ENCODE data around the gene COL11A2. TPM values are rescaled to one million over a fixed set of nuclear protein-coding genes. Genes with fewer than 3 reads are reported as not detected.

Gene COL11A2
- polyA plus RNA-seq, 1 of the 3 experiments (the other 2 are of a cell fraction), result 0.99 TPM

- TF ChIP-seq MAX (IDR thresholded peaks at IDR 0.05; ENCODE audit: low read depth), result no peak
- no peak for TF ChIP-seq TAF1 (IDR thresholded peaks at IDR 0.05; ENCODE audit: borderline replicate concordance, low read depth, low read length)
- no peak for TF ChIP-seq CHD2 (IDR thresholded peaks at IDR 0.05; ENCODE audit: low read length, partially characterized antibody)
These were observed 77.9 kb downstream of the COL11A2 start (continued) for GRCh38 chr6:33114406-33114805.

GRCh38 chr6:33113755-33114154, 78.5 kb downstream of the COL11A2 start:
- Histone ChIP-seq H3K9me3 (no peaks in the 10 kb centered on the region), H3K4me3 (ENCODE audit: low read depth in 2 of 2, low read length in 1 of 2) (no peak overlapping the region), H3K27me3 (ENCODE audit: insufficient read depth) (peaks cover 43% of the 10 kb centered on the region; the same call in 1 of the 2 replicates), H3K4me1 (ENCODE audit: control insufficient read depth in 1 of 2, insufficient read depth in 2 of 2, low read depth in 1 of 2, low read length in 1 of 2) (no peaks in the 10 kb centered on the region; a peak in 1 of 4 replicates), H3K9ac (no peak overlapping the region), H3F3A (replicated peaks; ENCODE audit: insufficient read depth) (no peaks in the 10 kb centered on the region), H4K20me1 (ENCODE audit: insufficient read depth) (no peaks in the 10 kb centered on the region), H3K27ac (ENCODE audit: low read depth in 2 of 2, low read length in 1 of 2) (no peak overlapping the region), H3K36me3 (replicated peaks in 1 of 2; ENCODE audit: control insufficient read depth in 1 of 2, insufficient read depth in 2 of 2, low read length in 1 of 2) (no peaks in the 10 kb centered on the region), H3K79me2 (ENCODE audit: insufficient read depth) (no peaks in the 10 kb centered on the region), H3K9me2 (no peaks in the 10 kb centered on the region), H3K4me2 (no peak overlapping the region), H2AFZ (ENCODE audit: low read depth) (no peak overlapping the region)
- TF ChIP-seq IRF3 (IDR thresholded peaks at IDR 0.05; ENCODE audit: low read depth, low read length) (no peak), RXRA (IDR thresholded peaks at IDR 0.05; ENCODE audit: borderline replicate concordance, low read depth) (no peak), TEAD4 (IDR thresholded peaks at IDR 0.05; ENCODE audit: borderline replicate concordance, insufficient read depth) (no peak), EZH2phosphoT487 (IDR thresholded peaks at IDR 0.05; ENCODE audit: borderline replicate concordance, low read depth) (no peak)
- DNase-seq, result no peak
- ChIA-PET POLR2A (no interaction called here), CTCF (interaction anchor here (0.9 to 1.3 kb wide), 6 partner anchors 10 to 135 kb away, joined by 3 to 6 read pairs (median 3); no protein-coding TSS in a partner anchor)
- 3% methylated on average over 7 of the region's 7 CpGs for WGBS (ENCODE audit: low lambda C conversion rate)

Small RNA genes lying within 50 kb of the gene (small RNA-seq; reads per million reads assigned to genes)
- gene MIR219A1, result 0.98 to 49.9 (median 6.0) reads per million in 7 experiments
- gene RNY4P10, result 0 to 1.6 (median 0) reads per million in 7 experiments

Other genes with a start within 250 kb of the COL11A2 start
- 1.2 and 1.5 TPM in 2 replicates for gene HLA-DMA, start 239.4 kb downstream of the COL11A2 start, polyA plus RNA-seq (2012; rRNA removed)
- gene BRD2, start 223.9 kb downstream of the COL11A2 start, polyA plus RNA-seq (2012; rRNA removed), result 104 and 116 TPM in 2 replicates
- gene HLA-DOA, start 182.9 kb downstream of the COL11A2 start, polyA plus RNA-seq (2012; rRNA removed), result not detected in 2 replicates
- gene HLA-DPA1, start 118.8 kb downstream of the COL11A2 start, polyA plus RNA-seq (2012; rRNA removed), result 1.6 and 1.9 TPM in 2 replicates
- 1.0 and 2.0 TPM in 2 replicates for gene HLA-DPB1, start 116.5 kb downstream of the COL11A2 start, polyA plus RNA-seq (2012; rRNA removed)
- gene RXRB, start 8.2 kb upstream of the COL11A2 start, polyA plus RNA-seq (2012; rRNA removed), result 45.8 and 61.0 TPM in 2 replicates
- 129 and 138 TPM in 2 replicates for gene SLC39A7, start 8.4 kb upstream of the COL11A2 start, polyA plus RNA-seq (2012; rRNA removed)
- gene HSD17B8, start 12.2 kb upstream of the COL11A2 start, polyA plus RNA-seq (2012; rRNA removed), result 33.5 and 37.5 TPM in 2 replicates
- 55.1 and 61.3 TPM in 2 replicates for gene RING1, start 16.0 kb upstream of the COL11A2 start, polyA plus RNA-seq (2012; rRNA removed)
- gene VPS52, start 79.4 kb upstream of the COL11A2 start, polyA plus RNA-seq (2012; rRNA removed), result 74.0 and 90.7 TPM in 2 replicates
- gene RPS18, start 79.6 kb upstream of the COL11A2 start, polyA plus RNA-seq (2012; rRNA removed), result 12,112 and 13,423 TPM in 2 replicates
- gene B3GALT4, start 84.7 kb upstream of the COL11A2 start, polyA plus RNA-seq (2012; rRNA removed), result 0.55 and 0.56 TPM in 2 replicates
- gene WDR46, start 96.8 kb upstream of the COL11A2 start, polyA plus RNA-seq (2012; rRNA removed), result 153 and 172 TPM in 2 replicates
- 182 and 213 TPM in 2 replicates for gene PFDN6, start 97.1 kb upstream of the COL11A2 start, polyA plus RNA-seq (2012; rRNA removed)
- 59.4 and 71.2 TPM in 2 replicates for gene RGL2, start 106.5 kb upstream of the COL11A2 start, polyA plus RNA-seq (2012; rRNA removed)
- gene TAPBP, start 121.6 kb upstream of the COL11A2 start, polyA plus RNA-seq (2012; rRNA removed), result 27.9 and 44.5 TPM in 2 replicates
- gene ZBTB22, start 125.3 kb upstream of the COL11A2 start, polyA plus RNA-seq (2012; rRNA removed), result 19.5 and 22.2 TPM in 2 replicates
- 46.9 and 51.4 TPM in 2 replicates for gene DAXX, start 130.5 kb upstream of the COL11A2 start, polyA plus RNA-seq (2012; rRNA removed)
- gene KIFC1, start 199.4 kb upstream of the COL11A2 start, polyA plus RNA-seq (2012; rRNA removed), result 29.6 and 35.9 TPM in 2 replicates
- gene PHF1, start 218.5 kb upstream of the COL11A2 start, polyA plus RNA-seq (2012; rRNA removed), result 48.7 and 59.0 TPM in 2 replicates
- 349 and 444 TPM in 2 replicates for gene CUTA, start 225.6 kb upstream of the COL11A2 start, polyA plus RNA-seq (2012; rRNA removed)
- 5.9 and 8.8 TPM in 2 replicates for gene SYNGAP1, start 227.6 kb upstream of the COL11A2 start, polyA plus RNA-seq (2012; rRNA removed)

Measured in SK-N-SH (cell line).